Panc1 (cell line): ENCODE measurements around the gene NBPF1. TPM values are rescaled to one million over a fixed set of nuclear protein-coding genes. Genes with fewer than 3 reads are reported as not detected.

Experiments used
- ATAC-seq: fragments of 200-7000 bp; cut with Tn5 transposase; 2 replicates; pipeline ENCODE4 v1.9.1; 2020; ENCODE audit warnings: mild to moderate bottlenecking, moderate library complexity
- BruUV-seq: library from RNA; stranded (reverse); fragments of 400-500 nt; replicated peaks from 2 replicates; lab custom pipeline; 2021; lab: Mats Ljungman, UMichigan
- CTCF ChIA-PET: fragments of 300-600 bp; sonication (Branson Sonifier 250); formaldehyde crosslinking; loops from one replicate; lab custom pipeline; 2022; ENCODE audit warnings: antibody characterized with exemption; lab: Charles Lee
- POLR2A ChIA-PET: fragments of 300-600 bp; sonication (Branson Sonifier 250); formaldehyde crosslinking; loops from one replicate; lab custom pipeline; 2022; ENCODE audit warnings: antibody characterized with exemption; lab: Charles Lee
- DNase-seq: peaks from one replicate; pipeline ENCODE4 v3.0.0-alpha.2; 2010; ENCODE audit warnings: low read depth, low spot score
- H3K27ac ChIP-seq: 2 replicates; pipeline ENCODE4 v1.5.1; 2011; ENCODE audit warnings: mild to moderate bottlenecking, low read length, inconsistent platforms
- H3K27me3 ChIP-seq: fragments of 200-500 bp; sonication (Bioruptor generic); 2 replicates; pipeline ENCODE4 v1.6.0; 2014; ENCODE audit warnings: low read length, inconsistent platforms; ENCODE audit not compliant: control insufficient read depth, insufficient read depth
- H3K36me3 ChIP-seq: fragments of 200-500 bp; sonication (Bioruptor generic); 2 replicates; pipeline ENCODE4 v1.5.1; 2014; ENCODE audit warnings: inconsistent platforms, mild to moderate bottlenecking, low read length, moderate library complexity; ENCODE audit not compliant: control insufficient read depth, insufficient read depth
- H3K4me1 ChIP-seq: 2 replicates; pipeline ENCODE4 v1.5.1; 2011; ENCODE audit warnings: inconsistent platforms, mild to moderate bottlenecking, low read length, moderate library complexity; ENCODE audit not compliant: control insufficient read depth, insufficient read depth
- H3K4me3 ChIP-seq, 2 experiments: 2 replicates each; pipeline ENCODE4 v1.5.1; 2011 to 2012; ENCODE audit warnings: low read depth in 2 of 2, low read length in 2 of 2, mild to moderate bottlenecking in 2 of 2, inconsistent platforms in 1 of 2, moderate library complexity in 1 of 2
- H3K9me3 ChIP-seq: fragments of 200-500 bp; sonication (Bioruptor generic); 2 replicates; pipeline ENCODE4 v1.5.1; 2014; ENCODE audit warnings: low read depth, mild to moderate bottlenecking, inconsistent platforms, low read length, moderate library complexity; ENCODE audit not compliant: control insufficient read depth, insufficient read depth
- POLR2AphosphoS5 ChIP-seq: IDR thresholded peaks from 2 replicates; pipeline ENCODE4 v1.6.1; 2012; ENCODE audit warnings: mild to moderate bottlenecking, low read depth, low read length, moderate library complexity
- REST ChIP-seq, 2 experiments: IDR thresholded peaks; 2 replicates each; pipeline ENCODE4 v1.6.1; 2011 to 2012; ENCODE audit warnings: low read depth in 2 of 2, control low read depth in 1 of 2, low read length in 1 of 2, mild to moderate bottlenecking in 1 of 2, moderate library complexity in 1 of 2; ENCODE audit not compliant: insufficient read depth in 1 of 2
- in situ Hi-C: cut with HindIII; loops from 2 replicates; pipeline ENCODE4 v1.10.0; 2016; ENCODE audit warnings: low sequenced_read_pairs, low pct_unique_long_range_greater_than_20kb
- intact Hi-C: fragments of 100-400 bp; cut with micrococcal nuclease; formaldehyde crosslinking; loops from one replicate; pipeline ENCODE4 v1.10.0; 2022; ENCODE audit not compliant: unreplicated experiment
- total RNA-seq: library from RNA; stranded (reverse); gene quantifications from one replicate; pipeline ENCODE4 v1.2.1, GENCODE V29; 2021; ENCODE audit not compliant: unreplicated experiment
- TF ChIP-seq, protein P1 (sequence below): fragments of 450-650 bp; IDR thresholded peaks from 2 replicates; pipeline ENCODE4 v1.5.1; 2017; ENCODE audit warnings: mild to moderate bottlenecking

NBPF1 gene
- total RNA-seq, 1 experiment from 2014 or later: 73.2 TPM

- Histone ChIP-seq H3K4me3 (no peak overlapping the region), H3K36me3 (no peaks in the 10 kb centered on the region), H3K9me3 (no peaks in the 10 kb centered on the region), H3K27ac (no peak overlapping the region), H3K27me3 (no peaks in the 10 kb centered on the region), H3K4me1 (peaks cover 16% of the 10 kb centered on the region)
- in situ Hi-C loops (no loop called here), intact Hi-C loops (no loop called here)
- TF ChIP-seq, protein P1, sequence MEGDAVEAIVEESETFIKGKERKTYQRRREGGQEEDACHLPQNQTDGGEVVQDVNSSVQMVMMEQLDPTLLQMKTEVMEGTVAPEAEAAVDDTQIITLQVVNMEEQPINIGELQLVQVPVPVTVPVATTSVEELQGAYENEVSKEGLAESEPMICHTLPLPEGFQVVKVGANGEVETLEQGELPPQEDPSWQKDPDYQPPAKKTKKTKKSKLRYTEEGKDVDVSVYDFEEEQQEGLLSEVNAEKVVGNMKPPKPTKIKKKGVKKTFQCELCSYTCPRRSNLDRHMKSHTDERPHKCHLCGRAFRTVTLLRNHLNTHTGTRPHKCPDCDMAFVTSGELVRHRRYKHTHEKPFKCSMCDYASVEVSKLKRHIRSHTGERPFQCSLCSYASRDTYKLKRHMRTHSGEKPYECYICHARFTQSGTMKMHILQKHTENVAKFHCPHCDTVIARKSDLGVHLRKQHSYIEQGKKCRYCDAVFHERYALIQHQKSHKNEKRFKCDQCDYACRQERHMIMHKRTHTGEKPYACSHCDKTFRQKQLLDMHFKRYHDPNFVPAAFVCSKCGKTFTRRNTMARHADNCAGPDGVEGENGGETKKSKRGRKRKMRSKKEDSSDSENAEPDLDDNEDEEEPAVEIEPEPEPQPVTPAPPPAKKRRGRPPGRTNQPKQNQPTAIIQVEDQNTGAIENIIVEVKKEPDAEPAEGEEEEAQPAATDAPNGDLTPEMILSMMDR: no peak
- POLR2A ChIA-PET: interaction anchor here (0.6 kb wide), 1 partner anchor 317 kb away, joined by 12 read pairs; no protein-coding TSS in a partner anchor
- BruUV-seq: TSS peak; percentile 51
- DNase-seq: no peak
- CTCF ChIA-PET: interaction anchor here (0.5 to 3.2 kb wide), 2 partner anchors 87 to 333 kb away, joined by 4 to 40 read pairs; no protein-coding TSS in a partner anchor
- no peak for ATAC-seq
Measured at GRCh38 chr1:16617778-16618580, 4.6 kb upstream of the NBPF1 start.

DNA sequence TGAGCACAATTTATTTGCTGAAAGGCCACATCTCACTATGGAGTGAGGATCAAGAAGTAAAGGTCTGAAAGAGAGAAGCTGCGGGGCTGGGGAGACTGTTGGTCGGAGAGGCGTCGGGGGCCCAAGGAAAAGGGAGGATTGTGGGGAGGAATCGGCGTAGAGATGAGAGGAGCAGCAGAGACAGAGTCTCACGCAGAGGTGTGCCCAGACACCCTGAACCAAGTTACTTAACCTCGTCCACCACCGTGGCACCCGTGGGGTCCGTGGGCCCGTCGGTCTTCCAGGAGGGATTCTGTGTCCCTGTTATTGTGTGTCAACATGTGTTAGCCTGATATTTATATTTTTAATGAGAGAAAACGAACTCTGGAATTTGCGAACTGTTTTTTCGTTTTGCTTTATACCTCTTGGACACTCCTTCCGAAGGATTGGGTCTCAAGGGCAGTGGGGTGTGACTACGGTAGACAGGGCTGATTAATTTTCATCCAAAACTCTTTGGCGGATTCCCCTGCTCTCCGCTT lies 3.8 kb upstream of the NBPF1 start:
- H3K27me3 ChIP-seq: no peaks in the 10 kb centered on the region
- H3K27ac ChIP-seq: no peak overlapping the region
- H3K4me3 ChIP-seq: no peak overlapping the region
- peaks cover 16% of the 10 kb centered on the region for H3K4me1 ChIP-seq
- TF ChIP-seq, protein P1: no peak
- 0 out of 2 replicates have a peak, but pooled peaks have one; percentile 31 for TF ChIP-seq POLR2AphosphoS5
- TF ChIP-seq REST (IDR thresholded peaks at IDR 0.05; ENCODE audit: insufficient read depth in 1 of 2, low read depth in 2 of 2, low read length in 1 of 2): no peak
- DNase-seq (no peak), ATAC-seq (no peak)
- in situ Hi-C loops (no loop called here), intact Hi-C loops (no loop called here)
- BruUV-seq: no TSS peak
- H3K9me3 ChIP-seq: no peaks in the 10 kb centered on the region
- no peaks in the 10 kb centered on the region for H3K36me3 ChIP-seq
- CTCF ChIA-PET: interaction anchor here (0.5 to 3.2 kb wide), 2 partner anchors 160 to 334 kb away, joined by 5 to 40 read pairs; no protein-coding TSS in a partner anchor
- POLR2A ChIA-PET: interaction anchor here (1.3 kb wide), 1 partner anchor 287 kb away, joined by 3 read pairs; no protein-coding TSS in a partner anchor
